Mesenchymal stem cell (in vitro differentiated cells and primary cell): Measurements from ENCODE around the gene CACFD1.

Experiments used
- DNase-seq: peaks from one replicate; pipeline ENCODE4 v3.0.0-alpha.2; 2013
- H2AFZ ChIP-seq: one replicate; pipeline ENCODE4 v1.6.1; 2013; ENCODE audit warnings: low read depth, mild to moderate bottlenecking, control low read depth, inconsistent platforms, low read length, moderate library complexity
- H2AK5ac ChIP-seq: 2 replicates; pipeline ENCODE4 v1.6.1; 2013; ENCODE audit warnings: low read length, moderate library complexity, mild to moderate bottlenecking, inconsistent platforms; ENCODE audit not compliant: severe bottlenecking
- H2BK120ac ChIP-seq: one replicate; pipeline ENCODE4 v1.6.1; 2013; ENCODE audit warnings: low read depth, mild to moderate bottlenecking, inconsistent platforms, low read length, moderate library complexity
- H2BK12ac ChIP-seq, 2 experiments: one replicate each; pipeline ENCODE4 v1.6.1; 2013; ENCODE audit warnings: inconsistent platforms in 2 of 2, low read length in 2 of 2, mild to moderate bottlenecking in 2 of 2, moderate library complexity in 2 of 2, control low read depth in 1 of 2
- H2BK15ac ChIP-seq: one replicate; pipeline ENCODE4 v1.6.1; 2013; ENCODE audit warnings: mild to moderate bottlenecking, low read depth, inconsistent platforms; ENCODE audit not compliant: poor library complexity, severe bottlenecking
- H2BK5ac ChIP-seq: 2 replicates; pipeline ENCODE4 v1.6.1; 2013; ENCODE audit warnings: low read depth, mild to moderate bottlenecking, low read length, control low read depth, inconsistent platforms; ENCODE audit not compliant: poor library complexity, severe bottlenecking
- H3K14ac ChIP-seq, 2 experiments: one replicate each; pipeline ENCODE4 v1.6.1; 2013; ENCODE audit warnings: inconsistent platforms in 2 of 2, low read length in 2 of 2, control low read depth in 1 of 2, mild to moderate bottlenecking in 1 of 2, moderate library complexity in 1 of 2
- H3K18ac ChIP-seq, 2 experiments: one replicate each; pipeline ENCODE4 v1.6.1; 2013; ENCODE audit warnings: inconsistent platforms in 2 of 2, low read length in 2 of 2, control low read depth in 1 of 2, low read depth in 1 of 2, mild to moderate bottlenecking in 1 of 2
- H3K23ac ChIP-seq, 2 experiments: one replicate each; pipeline ENCODE4 v1.6.1; 2013; ENCODE audit warnings: inconsistent platforms in 2 of 2, low read length in 2 of 2, mild to moderate bottlenecking in 2 of 2, moderate library complexity in 2 of 2, control low read depth in 1 of 2
- H3K27ac ChIP-seq: 2 replicates; pipeline ENCODE4 v1.5.1; 2013; ENCODE audit warnings: mild to moderate bottlenecking, moderate library complexity, low read length, control low read depth, inconsistent platforms; ENCODE audit not compliant: poor library complexity, severe bottlenecking
- H3K27me3 ChIP-seq, 2 experiments: 2 replicates each; pipeline versions ENCODE4 v1.6.1 to v1.7.0; 2013; ENCODE audit warnings: low read length in 2 of 2, mild to moderate bottlenecking in 2 of 2, moderate library complexity in 2 of 2, control low read depth in 1 of 2, inconsistent platforms in 1 of 2; ENCODE audit not compliant: control insufficient read depth in 1 of 2, insufficient read depth in 1 of 2
- H3K36me3 ChIP-seq, 2 experiments: 2 replicates each; pipeline versions ENCODE4 v1.6.1 to v1.7.0; 2013; ENCODE audit warnings: low read length in 2 of 2, control low read depth in 1 of 2, inconsistent platforms in 1 of 2, low read depth in 1 of 2, mild to moderate bottlenecking in 1 of 2; ENCODE audit not compliant: insufficient read depth in 2 of 2, control insufficient read depth in 1 of 2
- H3K4ac ChIP-seq, 2 experiments: one replicate each; pipeline ENCODE4 v1.6.1; 2013; ENCODE audit warnings: inconsistent platforms in 2 of 2, low read length in 2 of 2, mild to moderate bottlenecking in 2 of 2, moderate library complexity in 2 of 2, control low read depth in 1 of 2, low read depth in 1 of 2
- H3K4me1 ChIP-seq: 2 replicates; pipeline ENCODE4 v1.6.1; 2013; ENCODE audit warnings: low read depth, low read length, control low read depth; ENCODE audit not compliant: control insufficient read depth, insufficient read depth
- H3K4me2 ChIP-seq: 2 replicates; pipeline ENCODE4 v1.6.1; 2013; ENCODE audit warnings: low read length, mild to moderate bottlenecking, inconsistent platforms; ENCODE audit not compliant: poor library complexity, severe bottlenecking
- H3K4me3 ChIP-seq, 2 experiments: 2 replicates each; pipeline versions ENCODE4 v1.5.1 to v1.7.0; 2013; ENCODE audit warnings: low read length in 2 of 2, mild to moderate bottlenecking in 2 of 2, control low read depth in 1 of 2, low read depth in 1 of 2; ENCODE audit not compliant: insufficient read depth in 1 of 2
- H3K79me1 ChIP-seq: replicated peaks from 2 replicates; pipeline ENCODE4 v1.6.1; 2013; ENCODE audit warnings: mild to moderate bottlenecking, control low read depth, low read length, inconsistent platforms; ENCODE audit not compliant: poor library complexity, severe bottlenecking
- H3K9ac ChIP-seq: 2 replicates; pipeline ENCODE4 v1.7.0; 2013; ENCODE audit warnings: mild to moderate bottlenecking, low read length, moderate library complexity
- H3K9me3 ChIP-seq: 2 replicates; pipeline ENCODE4 v1.7.0; 2013; ENCODE audit warnings: mild to moderate bottlenecking, low read length; ENCODE audit not compliant: control insufficient read depth
- H4K8ac ChIP-seq: one replicate; pipeline ENCODE4 v1.6.1; 2013; ENCODE audit warnings: inconsistent platforms, mild to moderate bottlenecking, low read length, moderate library complexity
- H4K91ac ChIP-seq: one replicate; pipeline ENCODE4 v1.6.1; 2013; ENCODE audit warnings: mild to moderate bottlenecking, low read length, inconsistent platforms
- WGBS: methylation state at CpG from one replicate; pipeline ENCODE4 v1.1.7; 2013; ENCODE audit warnings: mixed read lengths; 5-methylcytosine and 5-hydroxymethylcytosine counted together

CACFD1 gene

DNA sequence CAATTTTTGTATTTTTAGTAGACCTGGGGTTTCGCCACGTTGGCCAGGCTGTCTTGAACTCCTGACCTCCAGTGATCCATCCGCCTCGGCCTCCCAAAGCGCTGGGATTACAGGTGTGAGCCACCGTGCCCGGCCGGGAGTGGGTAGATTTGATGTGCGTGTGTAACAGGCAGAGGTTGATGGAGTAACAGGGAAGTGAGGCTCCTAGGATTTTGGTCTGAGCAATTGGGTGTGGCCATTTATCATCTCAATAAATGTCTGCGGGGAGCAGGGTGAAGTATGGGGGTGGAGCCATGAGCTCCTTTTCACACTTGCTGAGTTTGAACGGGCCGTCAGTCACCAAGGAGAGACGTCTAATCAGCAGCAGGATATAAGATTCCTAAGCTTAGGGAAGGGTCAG lies 40.8 kb upstream of the CACFD1 start:
- Histone ChIP-seq H3K27ac (no peak overlapping the region), H4K8ac (peak overlapping the region; percentile 33), H2BK15ac (no peak overlapping the region), H3K36me3 (peaks cover 11 to 23% of the 10 kb centered on the region in 2 experiments), H3K14ac (no peak overlapping the region), H3K4me2 (no peak overlapping the region), H3K4ac (no peak overlapping the region), H3K9ac (peak overlapping the region; percentile 90), H2AFZ (no peak overlapping the region), H2BK120ac (peak overlapping the region; percentile 9), H3K4me3 (peak overlapping the region in 1 of 2 experiments; percentile 86), H4K91ac (no peak overlapping the region), H2BK12ac (no peak overlapping the region), H3K4me1 (peaks cover 14% of the 10 kb centered on the region), H3K23ac (no peak overlapping the region), H3K9me3 (no peaks in the 10 kb centered on the region), H3K27me3 (no peaks in the 10 kb centered on the region), H3K79me1 (peaks cover 4% of the 10 kb centered on the region), H3K18ac (no peak overlapping the region), H2AK5ac (no peak overlapping the region), H2BK5ac (no peak overlapping the region)
- no peak for DNase-seq
- WGBS = 61% methylated on average over 13 of the region's 13 CpGs

DNA sequence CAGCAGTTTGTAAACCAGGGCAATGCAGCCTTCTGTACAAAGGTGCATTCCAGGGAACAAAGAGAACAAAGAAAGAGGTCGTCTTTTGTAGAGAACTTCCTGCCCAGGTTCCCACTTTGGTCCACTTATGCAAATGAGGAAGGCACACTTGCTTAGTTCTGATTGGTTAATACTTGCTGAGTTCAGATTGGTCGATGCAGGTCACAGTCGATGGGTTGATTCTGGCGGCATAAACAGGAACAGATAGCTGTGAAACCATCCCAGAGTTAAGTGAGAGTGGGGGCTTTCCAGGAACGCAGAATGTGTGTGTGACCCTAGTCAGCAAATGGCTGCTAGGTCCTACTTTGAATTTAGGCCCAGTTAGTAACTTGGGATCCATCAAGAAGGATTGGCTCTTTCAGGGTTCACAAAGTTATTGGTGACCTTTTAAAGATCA lies 39.4 kb upstream of the CACFD1 start:
- no peak overlapping the region for H3K14ac ChIP-seq
- no peak overlapping the region for H3K18ac ChIP-seq
- WGBS = 90% methylated on average over 5 of the region's 5 CpGs
- no peak overlapping the region for H4K8ac ChIP-seq
- H2BK5ac ChIP-seq = no peak overlapping the region
- no peak overlapping the region for H2BK120ac ChIP-seq
- no peak overlapping the region for H3K27ac ChIP-seq
- H3K4me3 ChIP-seq = no peak overlapping the region
- H2AK5ac ChIP-seq = no peak overlapping the region
- H3K27me3 ChIP-seq = no peaks in the 10 kb centered on the region
- H3K4me2 ChIP-seq = no peak overlapping the region
- no peak overlapping the region for H2AFZ ChIP-seq
- H3K4ac ChIP-seq = no peak overlapping the region
- H2BK15ac ChIP-seq = no peak overlapping the region
- no peaks in the 10 kb centered on the region for H3K79me1 ChIP-seq
- H3K4me1 ChIP-seq = peaks cover 14% of the 10 kb centered on the region
- peaks cover 4 to 9% of the 10 kb centered on the region in 2 experiments for H3K36me3 ChIP-seq
- H3K23ac ChIP-seq = no peak overlapping the region
- no peak overlapping the region for H4K91ac ChIP-seq
- no peaks in the 10 kb centered on the region for H3K9me3 ChIP-seq
- DNase-seq = peak; percentile 10
- no peak overlapping the region for H2BK12ac ChIP-seq
- no peak overlapping the region for H3K9ac ChIP-seq

DNA sequence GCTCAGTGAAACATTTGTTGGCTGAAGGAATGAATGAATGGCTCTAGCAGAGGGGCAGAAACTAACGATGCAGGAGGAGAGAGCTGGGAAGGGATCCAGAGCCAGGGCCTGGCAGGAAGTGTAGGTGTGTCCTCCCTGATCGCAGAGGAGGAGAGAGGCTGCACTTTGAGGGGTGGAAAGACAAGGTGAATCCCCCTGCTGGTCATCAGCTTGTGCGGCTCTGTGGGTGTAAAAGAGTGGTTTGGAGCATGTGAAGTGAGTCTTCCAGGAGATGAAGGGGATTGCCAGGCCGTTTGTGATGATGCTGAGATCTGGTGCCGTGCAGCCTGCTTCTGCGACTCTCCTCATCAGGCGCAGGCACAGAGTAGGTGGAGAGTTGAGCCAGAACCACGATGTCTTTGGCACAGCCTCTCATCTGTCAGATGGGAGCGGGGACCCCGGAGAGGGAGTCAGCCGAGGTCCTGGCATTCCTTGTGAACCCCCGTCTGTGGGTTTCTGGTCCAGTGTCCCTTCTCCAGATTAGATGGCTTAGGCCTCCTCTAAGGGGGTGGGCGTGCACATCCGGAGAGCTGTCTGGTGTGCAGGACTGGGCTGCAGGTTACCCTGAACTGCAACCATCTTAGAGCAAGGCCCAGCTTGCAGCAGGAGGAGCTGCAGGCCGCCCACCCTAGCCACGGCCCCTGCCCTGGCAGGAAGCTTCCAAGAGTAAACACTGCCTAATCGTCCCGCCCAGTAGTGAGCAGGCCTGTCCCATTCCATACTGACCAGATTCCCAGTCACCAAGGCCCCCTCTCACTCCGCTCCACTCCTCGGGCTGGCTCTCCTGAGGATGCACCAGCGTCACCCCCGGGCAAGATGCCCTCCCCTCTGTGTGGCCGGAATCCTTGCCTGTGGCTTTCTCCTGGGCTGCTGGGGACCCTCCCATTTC lies 37.9 kb upstream of the CACFD1 start, which contains the start of gene ADAMTS13:
Gene ADAMTS13 (plus strand): TSS at position 753 of the 928 bp plus-strand sequence. CDS start 77 bp downstream, at position 830.
- H3K4ac ChIP-seq = peak within 1 kb of the TSS; percentile 32 to 37
- DNase-seq = peak; percentile 47
- no peak within 1 kb of the TSS for H3K14ac ChIP-seq
- H4K8ac ChIP-seq = peak within 1 kb of the TSS; percentile 50
- peak within 1 kb of the TSS; percentile 76 for H4K91ac ChIP-seq
- H3K36me3 ChIP-seq = no peaks in the 10 kb centered on the region
- H2BK12ac ChIP-seq = peak within 1 kb of the TSS; percentile 1 to 92
- H2AFZ ChIP-seq = no peak within 1 kb of the TSS
- H3K23ac ChIP-seq = peak within 1 kb of the TSS in 1 of 2 experiments; percentile 14
- H3K4me1 ChIP-seq = peaks cover 6% of the 10 kb centered on the region
- no peak within 1 kb of the TSS for H2BK5ac ChIP-seq
- H3K4me3 ChIP-seq = no peak within 1 kb of the TSS
- H2BK15ac ChIP-seq = no peak within 1 kb of the TSS
- H3K79me1 ChIP-seq = no peaks in the 10 kb centered on the region
- H2BK120ac ChIP-seq = peak within 1 kb of the TSS; percentile 69
- H3K9ac ChIP-seq = no peak within 1 kb of the TSS
- 53% methylated on average over 23 of the region's 23 CpGs for WGBS
- peaks cover 0 to 4% of the 10 kb centered on the region in 2 experiments for H3K27me3 ChIP-seq
- no peaks in the 10 kb centered on the region for H3K9me3 ChIP-seq
- H3K18ac ChIP-seq = peak within 1 kb of the TSS; percentile 53 to 90
- H3K27ac ChIP-seq = no peak within 1 kb of the TSS
- no peak within 1 kb of the TSS for H2AK5ac ChIP-seq
- no peak within 1 kb of the TSS for H3K4me2 ChIP-seq

DNA sequence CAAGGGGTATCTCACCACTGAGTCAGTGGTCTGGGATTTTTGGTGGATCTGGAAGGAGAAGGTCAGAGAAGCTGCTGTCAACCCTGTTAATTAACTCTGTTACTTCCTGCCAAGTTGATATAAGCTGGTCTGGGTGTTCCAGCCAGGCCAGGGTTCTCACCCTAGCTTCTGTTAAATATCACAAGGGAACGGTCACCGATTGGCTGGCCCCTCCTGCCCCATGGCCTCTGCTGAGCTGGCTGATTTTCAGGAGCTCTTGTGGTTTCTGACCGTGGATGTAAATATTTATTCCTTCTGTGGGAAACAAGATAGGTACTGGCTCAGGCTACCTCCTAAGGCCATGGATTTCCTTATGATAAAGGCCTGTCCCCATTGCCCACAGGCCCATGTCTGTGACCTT lies 36.6 kb upstream of the CACFD1 start:
- H3K4me3 ChIP-seq = no peak overlapping the region
- no peak overlapping the region for H3K4me2 ChIP-seq
- H2BK5ac ChIP-seq = no peak overlapping the region
- H2AFZ ChIP-seq = peak overlapping the region; percentile 14
- no peak overlapping the region for H3K23ac ChIP-seq
- WGBS = 23% methylated on average over 3 of the region's 3 CpGs
- no peaks in the 10 kb centered on the region for H3K9me3 ChIP-seq
- peak overlapping the region; percentile 38 to 97 for H2BK12ac ChIP-seq
- peaks cover 13 to 16% of the 10 kb centered on the region in 2 experiments for H3K27me3 ChIP-seq
- H3K36me3 ChIP-seq = no peaks in the 10 kb centered on the region
- peak overlapping the region; percentile 96 for H2BK15ac ChIP-seq
- peak overlapping the region; percentile 61 to 90 for H3K18ac ChIP-seq
- H3K14ac ChIP-seq = no peak overlapping the region
- H3K27ac ChIP-seq = no peak overlapping the region
- H2BK120ac ChIP-seq = no peak overlapping the region
- H2AK5ac ChIP-seq = no peak overlapping the region
- H4K8ac ChIP-seq = peak overlapping the region; percentile 87
- no peaks in the 10 kb centered on the region for H3K79me1 ChIP-seq
- peak; percentile 89 for DNase-seq
- peaks cover 3% of the 10 kb centered on the region for H3K4me1 ChIP-seq
- H4K91ac ChIP-seq = peak overlapping the region; percentile 95
- H3K9ac ChIP-seq = no peak overlapping the region
- peak overlapping the region in 1 of 2 experiments; percentile 76 for H3K4ac ChIP-seq
